Measurements from ENCODE around the gene FTH1.

GRCh38 chr11:61948505-61948904 lies 18.9 kb downstream of the FTH1 start:
- TF ChIP-seq POLR2A (IDR thresholded peaks at IDR 0.05; ENCODE audit: low read depth, low read length) (no peak), TAF1 (IDR thresholded peaks at IDR 0.05; ENCODE audit: low read depth, low read length) (no peak)

Measured in GM12891 (cell line).